GM12864 (cell line): ENCODE results near the gene RUNDC1.
"Not testable (repeated sequence)": the region's sequence is repeated elsewhere in the genome, so short reads cannot be mapped to it uniquely, and the experiment has no call there.

Experiments used
- DNase-seq: peaks from one replicate; pipeline ENCODE4 v3.0.0-alpha.2; 2011; ENCODE audit warnings: low read depth
- H3K4me3 ChIP-seq: 2 replicates; pipeline ENCODE4 v1.5.1; 2011; ENCODE audit warnings: mild to moderate bottlenecking, low read depth, low read length, control low read depth
- TF ChIP-seq, protein P1 (sequence below): IDR thresholded peaks from 2 replicates; pipeline ENCODE4 v1.5.1; 2011; ENCODE audit warnings: low read depth, mild to moderate bottlenecking, moderate library complexity, low read length, control low read depth, inconsistent platforms; ENCODE audit errors: missing control alignments

RUNDC1 gene

DNA sequence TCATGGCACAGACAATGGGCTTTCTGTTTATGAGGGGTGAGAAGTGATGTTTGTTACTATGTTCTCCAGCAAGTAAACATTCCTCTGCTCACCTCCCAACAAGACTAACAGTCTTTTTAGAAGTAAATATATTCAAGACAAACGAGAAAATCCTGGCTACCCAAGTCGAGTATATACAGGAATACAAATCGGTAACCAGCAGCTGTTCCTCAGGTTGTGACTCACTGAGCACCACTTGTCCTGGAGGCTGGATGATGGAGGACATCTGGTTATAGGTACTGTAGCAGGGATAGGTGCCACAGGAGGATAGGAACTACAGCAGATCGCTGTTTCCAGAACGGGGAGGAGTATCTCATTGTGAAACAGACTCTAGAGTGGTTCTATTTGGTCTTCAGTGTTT, 12.5 kb downstream of the RUNDC1 start:
- TF ChIP-seq, protein P1, sequence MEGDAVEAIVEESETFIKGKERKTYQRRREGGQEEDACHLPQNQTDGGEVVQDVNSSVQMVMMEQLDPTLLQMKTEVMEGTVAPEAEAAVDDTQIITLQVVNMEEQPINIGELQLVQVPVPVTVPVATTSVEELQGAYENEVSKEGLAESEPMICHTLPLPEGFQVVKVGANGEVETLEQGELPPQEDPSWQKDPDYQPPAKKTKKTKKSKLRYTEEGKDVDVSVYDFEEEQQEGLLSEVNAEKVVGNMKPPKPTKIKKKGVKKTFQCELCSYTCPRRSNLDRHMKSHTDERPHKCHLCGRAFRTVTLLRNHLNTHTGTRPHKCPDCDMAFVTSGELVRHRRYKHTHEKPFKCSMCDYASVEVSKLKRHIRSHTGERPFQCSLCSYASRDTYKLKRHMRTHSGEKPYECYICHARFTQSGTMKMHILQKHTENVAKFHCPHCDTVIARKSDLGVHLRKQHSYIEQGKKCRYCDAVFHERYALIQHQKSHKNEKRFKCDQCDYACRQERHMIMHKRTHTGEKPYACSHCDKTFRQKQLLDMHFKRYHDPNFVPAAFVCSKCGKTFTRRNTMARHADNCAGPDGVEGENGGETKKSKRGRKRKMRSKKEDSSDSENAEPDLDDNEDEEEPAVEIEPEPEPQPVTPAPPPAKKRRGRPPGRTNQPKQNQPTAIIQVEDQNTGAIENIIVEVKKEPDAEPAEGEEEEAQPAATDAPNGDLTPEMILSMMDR, result no peak
- no peak for DNase-seq
- no peak overlapping the region for H3K4me3 ChIP-seq

DNA sequence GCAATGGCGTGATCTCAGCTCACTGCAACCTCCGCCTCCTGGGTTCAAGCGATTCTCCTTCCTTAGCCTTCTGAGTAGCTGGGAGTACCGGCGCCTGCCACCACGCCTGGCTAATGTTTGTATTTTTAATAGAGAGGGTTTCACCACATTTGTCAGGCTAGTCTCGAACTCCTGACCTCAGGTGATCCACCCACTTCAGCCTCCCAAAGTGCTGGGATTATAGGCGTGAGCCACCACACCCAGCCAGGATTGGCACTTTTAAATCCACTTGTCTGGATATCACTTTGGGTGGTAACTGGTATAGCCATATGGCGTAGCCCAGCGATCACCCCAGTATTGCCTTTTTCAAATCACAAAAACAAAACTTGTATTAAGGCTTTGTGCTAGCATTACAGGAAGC, 13.5 kb downstream of the RUNDC1 start:
- not testable (repeated sequence) for DNase-seq, H3K4me3 ChIP-seq

DNA sequence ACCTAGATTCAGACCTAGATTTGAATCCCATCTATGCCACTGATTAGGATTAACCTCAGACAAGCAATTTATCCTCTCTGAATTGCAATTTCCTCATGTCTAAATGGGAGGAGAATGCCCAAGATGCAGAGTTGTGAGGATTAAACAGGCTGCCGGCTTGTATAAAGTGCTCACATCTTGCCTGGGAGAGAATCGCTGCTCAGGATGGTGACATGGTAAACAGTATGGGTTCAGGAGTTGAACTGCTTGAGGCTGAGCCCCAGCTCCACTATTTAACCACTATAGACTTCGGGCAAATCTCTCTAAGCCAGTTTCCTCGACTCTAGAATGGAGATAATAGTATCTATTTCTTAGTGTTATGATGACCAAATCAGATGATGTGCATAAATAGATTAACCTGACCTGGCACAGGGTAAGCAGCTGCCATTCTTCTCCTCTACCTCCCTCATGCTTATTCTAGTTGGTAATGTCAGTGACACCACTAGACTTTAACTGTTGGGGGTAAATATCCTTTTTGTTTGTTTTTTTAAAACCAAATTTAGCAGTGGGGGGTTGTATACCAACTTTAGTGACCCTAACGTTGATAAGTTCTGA, 17.1 kb downstream of the RUNDC1 start:
- TF ChIP-seq, protein P1, result no peak
- no peak for DNase-seq
- peak overlapping the region; percentile 35 for H3K4me3 ChIP-seq

DNA sequence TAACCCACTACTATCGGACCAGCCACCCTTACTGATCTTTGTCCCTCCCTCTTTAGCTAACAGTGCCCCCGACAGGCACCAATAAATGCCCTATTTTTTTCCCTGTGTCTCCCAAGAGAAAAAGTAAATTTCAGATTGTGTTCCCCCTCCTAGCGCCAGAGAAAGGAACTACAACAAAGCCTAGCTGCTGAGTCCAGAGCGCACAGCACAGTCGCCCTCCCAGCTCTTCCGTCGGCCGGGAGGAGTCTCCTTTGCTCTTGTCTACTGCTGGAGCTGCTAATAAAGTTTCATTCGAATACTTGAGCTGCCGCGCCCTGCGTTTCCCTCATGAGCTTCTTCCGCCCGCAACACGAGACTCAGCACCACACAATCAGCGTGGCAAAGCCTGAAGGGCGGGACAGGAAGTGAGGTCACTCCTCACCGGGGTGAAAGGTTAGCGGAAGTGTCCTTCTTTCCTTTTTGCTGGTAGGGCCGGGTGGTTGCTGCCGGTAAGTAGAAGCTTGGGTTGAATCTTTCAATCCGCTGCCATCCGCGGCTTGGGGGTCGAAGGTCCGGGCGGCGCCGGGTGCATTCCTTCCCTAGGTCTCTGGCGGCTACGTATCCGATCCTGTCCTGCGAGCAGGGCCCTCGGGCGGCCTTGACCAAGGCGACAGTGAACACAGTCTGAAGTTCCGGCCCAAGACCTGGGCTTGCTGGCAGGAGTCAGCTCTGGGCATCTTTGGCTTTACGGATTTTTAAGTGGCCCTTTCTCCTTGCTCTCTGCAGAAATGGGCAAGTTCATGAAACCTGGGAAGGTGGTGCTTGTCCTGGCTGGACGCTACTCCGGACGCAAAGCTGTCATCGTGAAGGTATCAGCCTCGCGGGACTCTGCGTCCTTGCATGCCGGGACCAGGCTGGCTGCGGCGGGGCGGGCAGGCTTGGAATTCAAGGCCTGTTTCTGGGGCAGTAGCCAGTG, 17.9 kb downstream of the RUNDC1 start, which contains the start of gene RPL27:
Gene RPL27 (plus strand): TSS at position 436 of the 955 bp plus-strand sequence. CDS start 332 bp downstream, at position 768.
- TF ChIP-seq, protein P1, result peak; percentile 80
- peak within 1 kb of the TSS; percentile 80 for H3K4me3 ChIP-seq
- peak; percentile 100 for DNase-seq

DNA sequence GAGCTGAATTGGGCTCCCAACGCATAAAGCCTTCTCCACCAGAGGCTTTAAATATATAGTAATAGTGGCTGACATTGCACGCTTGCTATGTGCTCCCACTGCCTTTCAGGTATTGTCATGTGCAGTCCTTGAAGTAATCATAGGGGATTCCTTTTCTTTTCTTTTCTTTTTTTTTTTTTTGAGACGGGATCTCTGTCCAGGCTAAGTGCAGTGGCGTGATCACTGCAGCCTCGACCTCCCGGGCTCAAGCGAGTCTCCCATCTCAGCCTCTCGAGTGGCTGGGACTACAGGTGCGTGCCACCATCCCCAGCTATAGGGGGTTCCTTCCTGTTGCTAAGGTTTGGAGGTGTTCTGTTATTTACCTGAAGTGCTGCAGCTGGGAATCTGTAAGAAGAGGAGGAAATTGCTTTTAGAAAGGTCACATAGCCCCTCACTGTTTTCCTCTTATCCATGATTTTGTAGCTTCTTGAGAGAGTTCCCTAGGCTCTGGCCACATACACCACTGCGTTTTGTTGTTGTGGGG, 18.7 kb downstream of the RUNDC1 start:
- no peak for DNase-seq
- peak overlapping the region; percentile 80 for H3K4me3 ChIP-seq
- TF ChIP-seq, protein P1, result no peak

DNA sequence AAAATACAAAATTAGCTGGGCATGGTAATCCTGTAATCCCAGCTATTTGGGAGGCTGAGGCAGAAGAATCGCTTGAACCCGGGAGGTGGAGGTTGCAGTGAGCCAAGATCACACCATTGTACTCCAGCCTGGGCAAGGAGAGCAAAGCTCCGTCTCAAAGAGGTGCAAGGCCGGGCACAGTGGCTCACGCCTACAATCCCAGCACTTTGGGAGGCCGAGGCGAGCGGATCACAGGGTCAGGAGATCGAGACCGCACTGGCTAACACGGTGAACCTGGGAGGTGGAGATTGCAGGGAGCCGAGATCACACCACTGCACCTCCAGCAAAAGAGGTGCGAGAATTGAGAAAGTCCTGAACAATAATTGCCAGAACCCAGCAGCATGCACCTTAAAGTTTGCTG, 20.5 kb downstream of the RUNDC1 start:
- not testable (repeated sequence) for DNase-seq, H3K4me3 ChIP-seq

DNA sequence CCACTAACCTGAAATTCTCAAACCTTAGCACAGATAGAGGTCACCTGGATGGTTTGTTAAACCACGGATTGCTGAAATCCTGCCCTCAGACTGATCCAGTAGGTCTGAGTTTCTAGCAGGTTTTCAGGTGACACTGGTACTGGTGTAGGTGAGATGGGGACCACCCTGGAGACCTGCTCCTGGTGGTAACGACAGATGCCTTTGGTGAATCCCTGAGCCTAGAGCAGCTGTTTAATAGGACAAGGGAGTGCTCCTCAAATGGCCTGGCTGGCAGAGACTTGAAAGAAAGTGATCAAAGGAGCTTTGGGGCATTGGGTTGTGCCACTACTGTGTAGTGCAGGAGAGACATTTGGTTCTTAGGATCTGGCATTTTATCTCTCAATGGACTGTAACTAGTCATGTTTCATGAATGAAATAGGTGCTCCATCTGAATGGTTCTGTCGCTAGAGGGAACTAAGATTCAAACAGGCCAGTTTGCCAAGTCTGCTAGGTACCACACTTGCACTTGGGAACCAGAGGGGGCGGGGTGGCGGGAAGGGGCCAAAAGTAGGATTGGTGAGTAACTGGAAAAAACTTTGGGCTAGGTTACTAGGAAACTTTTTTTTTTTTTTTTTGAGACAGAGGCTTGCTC, 23.3 kb downstream of the RUNDC1 start:
- DNase-seq, result no peak
- H3K4me3 ChIP-seq, result no peak overlapping the region
- TF ChIP-seq, protein P1, result no peak
